ENCODE measurements around the gene IL18RAP. TPM values are rescaled to one million over a fixed set of nuclear protein-coding genes. Genes with fewer than 3 reads are reported as not detected.

IL18RAP gene
- total RNA-seq, 1 donor, result 0.09 TPM

DNA sequence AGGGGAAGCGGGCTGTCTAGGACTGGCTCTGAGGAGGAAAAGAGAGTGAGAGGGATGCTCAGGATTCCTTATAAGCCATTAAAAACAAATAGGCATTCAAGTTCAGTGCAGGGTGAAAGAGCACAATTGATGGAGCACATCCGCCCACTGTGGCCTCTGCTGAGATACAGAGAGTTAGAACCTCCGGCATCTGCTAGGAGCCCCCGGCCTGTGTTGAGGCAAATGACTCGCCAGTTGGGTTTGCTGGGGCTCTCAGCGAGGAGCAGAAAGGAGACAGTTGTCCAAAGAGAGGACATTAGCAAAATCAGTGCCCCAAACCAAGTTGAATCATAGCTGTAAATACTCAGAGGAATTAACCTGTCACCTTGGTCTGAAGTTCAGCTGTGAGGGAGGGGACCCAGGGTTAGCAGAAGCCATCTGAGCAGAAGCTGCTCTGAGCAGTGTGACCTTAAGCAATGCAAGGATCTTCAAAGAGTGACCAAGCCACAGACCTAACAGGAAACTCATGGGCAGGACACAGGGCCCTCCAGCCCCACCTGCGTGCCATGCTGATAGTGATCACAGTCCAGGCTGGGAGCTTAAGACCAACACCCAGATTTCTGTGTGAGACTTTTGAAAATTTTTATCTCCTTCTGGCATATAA is 23.3 kb upstream of the IL18RAP start:
- no peak overlapping the region for H3K4me3 ChIP-seq (ENCODE audit: low read depth, low read length)
- no peak for DNase-seq (ENCODE audit: low read depth)
- no peak for TF ChIP-seq CTCF (IDR thresholded peaks at IDR 0.05; ENCODE audit: insufficient read depth, low read length)

DNA sequence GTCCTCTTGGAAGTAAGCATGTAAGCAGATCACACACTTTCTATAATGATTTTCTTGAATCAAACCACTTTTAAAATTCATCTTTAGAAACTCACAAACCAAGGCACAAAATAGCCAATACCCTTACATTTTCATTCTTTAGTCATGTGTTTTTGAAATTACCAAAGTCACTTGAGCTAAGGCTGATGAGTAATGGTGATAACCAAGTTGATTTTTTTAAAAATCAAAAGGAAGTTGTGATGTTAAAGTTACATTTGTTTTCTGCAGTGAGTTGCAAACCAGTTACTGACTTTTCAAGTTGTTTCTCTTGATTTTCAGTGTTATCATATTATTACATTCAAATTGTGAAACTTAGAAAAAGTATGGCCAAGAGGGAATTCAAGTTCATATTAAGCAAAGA is 21.5 kb upstream of the IL18RAP start:
- no peak overlapping the region for H3K4me3 ChIP-seq (ENCODE audit: low read depth, low read length)
- DNase-seq (ENCODE audit: low read depth), result no peak
- TF ChIP-seq CTCF (IDR thresholded peaks at IDR 0.05; ENCODE audit: insufficient read depth, low read length), result no peak

DNA sequence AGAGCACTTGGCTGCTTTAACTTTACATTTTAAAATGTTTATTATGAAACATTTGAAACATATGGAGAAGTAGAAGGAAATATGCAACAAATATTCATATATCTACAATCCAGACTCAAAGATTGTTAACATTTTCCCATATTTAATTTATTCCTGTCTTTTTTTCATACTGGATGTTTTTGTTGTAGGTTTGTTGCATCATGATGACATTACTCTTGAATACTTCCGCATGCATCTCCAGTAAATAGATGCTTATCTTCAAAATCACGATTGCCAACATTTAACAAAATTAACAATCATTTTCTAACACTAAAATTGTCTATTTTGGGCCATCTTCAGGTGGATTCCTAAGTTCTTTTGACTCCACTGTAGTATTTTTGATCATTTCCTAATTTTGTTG is 21.1 kb upstream of the IL18RAP start:
- no peak for DNase-seq (ENCODE audit: low read depth)
- TF ChIP-seq CTCF (IDR thresholded peaks at IDR 0.05; ENCODE audit: insufficient read depth, low read length), result no peak
- no peak overlapping the region for H3K4me3 ChIP-seq (ENCODE audit: low read depth, low read length)

DNA sequence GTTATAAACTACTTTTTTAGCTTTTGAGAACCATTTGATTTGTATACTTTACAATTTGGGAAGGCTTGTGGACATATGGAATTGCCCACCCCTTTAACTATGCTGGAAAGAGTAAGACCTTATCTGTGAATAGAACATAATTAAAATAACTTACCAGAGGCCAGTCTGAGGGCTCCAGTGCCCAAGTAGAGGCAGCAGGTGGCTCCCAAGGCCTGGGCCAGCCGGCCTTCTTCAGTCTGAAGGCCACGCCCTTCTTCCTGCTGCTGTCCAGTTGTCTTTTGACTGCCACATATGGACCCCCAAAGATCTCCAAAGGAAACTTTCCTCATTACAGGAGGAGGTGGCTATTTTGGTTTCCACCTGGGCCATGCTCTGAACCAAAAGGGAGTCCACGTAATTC is 12.0 kb upstream of the IL18RAP start:
- no peak for TF ChIP-seq CTCF (IDR thresholded peaks at IDR 0.05; ENCODE audit: insufficient read depth, low read length)
- DNase-seq (ENCODE audit: low read depth), result no peak
- no peak overlapping the region for H3K4me3 ChIP-seq (ENCODE audit: low read depth, low read length)

- no peak for DNase-seq (ENCODE audit: low read depth)
- TF ChIP-seq CTCF (IDR thresholded peaks at IDR 0.05; ENCODE audit: insufficient read depth, low read length), result no peak
- H3K4me3 ChIP-seq (ENCODE audit: low read depth, low read length), result no peak overlapping the region
Observed at GRCh38 chr2:102412199-102412598, 10.8 kb upstream of the IL18RAP start.

DNA sequence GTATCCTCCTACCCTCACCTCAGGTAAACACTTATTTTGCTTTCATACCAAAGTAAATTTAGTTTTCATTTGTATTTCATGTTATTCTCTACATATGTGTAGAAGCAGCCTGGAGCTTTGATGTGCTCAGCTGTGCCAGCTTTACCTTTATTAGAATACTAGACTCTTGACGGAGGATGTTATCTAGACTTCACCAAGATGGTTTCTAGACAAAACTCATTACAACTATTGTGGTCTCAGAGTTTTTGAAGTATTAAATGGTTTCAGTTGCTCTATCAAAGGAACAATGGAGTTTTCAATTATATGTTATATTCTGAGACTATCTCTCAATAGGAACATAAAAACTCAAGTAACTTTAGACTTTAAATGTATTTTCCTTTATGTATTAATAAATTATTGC is 5.0 kb upstream of the IL18RAP start:
- DNase-seq (ENCODE audit: low read depth), result no peak
- H3K4me3 ChIP-seq (ENCODE audit: low read depth, low read length), result no peak overlapping the region
- no peak for TF ChIP-seq CTCF (IDR thresholded peaks at IDR 0.05; ENCODE audit: insufficient read depth, low read length)

DNA sequence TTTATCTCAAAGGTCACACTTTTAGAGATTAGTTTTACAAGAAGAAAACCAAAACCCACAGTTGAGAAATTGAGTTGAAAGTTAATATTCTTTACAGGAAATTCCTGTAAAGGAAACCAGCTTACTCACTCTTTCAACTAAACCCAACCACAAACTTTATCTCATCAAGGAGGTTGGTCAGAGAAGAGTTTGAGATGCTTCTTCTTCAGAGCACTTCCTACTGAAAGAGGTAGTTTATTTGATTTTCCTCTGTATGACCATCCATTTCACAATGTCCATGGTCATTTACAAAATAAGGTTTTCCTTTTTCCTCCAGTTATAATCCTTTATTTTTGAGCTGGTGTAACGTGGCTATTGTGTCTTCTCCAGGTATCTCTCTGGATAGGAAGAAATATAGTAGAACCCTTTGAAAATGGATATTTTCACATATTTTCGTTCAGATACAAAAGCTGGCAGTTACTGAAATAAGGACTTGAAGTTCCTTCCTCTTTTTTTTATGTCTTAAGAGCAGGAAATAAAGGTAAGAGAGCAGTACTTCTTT is 4.5 kb upstream of the IL18RAP start:
- DNase-seq (ENCODE audit: low read depth), result no peak
- no peak for TF ChIP-seq CTCF (IDR thresholded peaks at IDR 0.05; ENCODE audit: insufficient read depth, low read length)
- no peak overlapping the region for H3K4me3 ChIP-seq (ENCODE audit: low read depth, low read length)

Data from fibroblast of the aortic adventitia (primary cell).